Measurements from ENCODE around the gene NFATC1. TPM values are rescaled to one million over a fixed set of nuclear protein-coding genes. Genes with fewer than 3 reads are reported as not detected.

NFATC1 gene
- polyA plus RNA-seq, 1 experiment: 0.73 TPM

DNA sequence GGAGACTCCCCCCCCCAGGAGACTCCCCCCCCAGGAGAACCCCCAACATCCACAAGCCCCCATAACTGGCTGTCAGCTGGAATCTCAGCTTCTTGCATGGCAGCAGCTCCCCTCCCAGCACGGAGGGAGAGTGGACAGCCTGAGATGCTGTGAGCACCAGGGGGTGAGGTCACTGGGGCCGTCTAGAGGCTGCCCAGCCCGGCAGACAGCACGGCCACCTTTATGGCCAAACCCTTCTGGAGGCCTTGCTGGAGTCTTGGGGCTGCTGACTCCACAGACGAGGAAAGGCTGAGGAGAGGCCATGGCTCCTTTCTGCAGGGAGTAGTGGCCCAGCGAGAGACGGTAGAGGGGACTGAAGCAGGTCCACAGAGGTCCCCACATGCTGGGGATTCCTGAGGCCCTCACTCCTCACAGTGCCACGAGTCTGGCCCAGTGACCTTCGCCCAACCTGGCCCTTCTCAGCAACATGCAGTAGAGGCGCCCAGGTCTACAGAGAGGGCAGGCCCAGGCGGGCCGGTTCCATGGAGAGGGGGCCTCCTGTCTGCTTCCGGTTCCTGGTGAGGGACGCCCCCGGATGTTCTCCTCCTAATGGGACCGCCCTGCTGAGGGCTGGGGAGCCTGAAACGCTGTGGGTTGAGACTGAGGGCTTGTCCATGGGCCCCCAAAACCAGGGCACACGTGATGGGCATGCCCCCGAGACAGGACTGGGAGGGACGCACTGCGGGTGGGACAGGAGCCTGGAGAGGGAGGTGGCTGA is 161.3 kb downstream of the NFATC1 start:
- CTCF ChIA-PET: no interaction called here
- TF ChIP-seq CTCF (IDR thresholded peaks at IDR 0.05; ENCODE audit: low read depth, low read length): no peak
- Histone ChIP-seq H3K27ac (ENCODE audit: low read depth, low read length) (no peak overlapping the region), H3K27me3 (ENCODE audit: control insufficient read depth, insufficient read depth, low read length) (peaks cover 9% of the 10 kb centered on the region), H3K9me3 (ENCODE audit: control insufficient read depth, insufficient read depth, low read length) (peaks cover 35% of the 10 kb centered on the region; the same call in 1 of the 2 replicates), H3K4me3 (ENCODE audit: low read depth, low read length) (no peak overlapping the region)
- no peak for DNase-seq (ENCODE audit: low read depth, low spot score)
- POLR2A ChIA-PET: no interaction called here

GRCh38 chr18:79558196-79558932 is 162.6 kb downstream of the NFATC1 start:
- TF ChIP-seq CTCF (IDR thresholded peaks at IDR 0.05; ENCODE audit: low read depth, low read length): no peak
- ChIA-PET POLR2A (no interaction called here), CTCF (no interaction called here)
- Histone ChIP-seq H3K4me3 (ENCODE audit: low read depth, low read length) (no peak overlapping the region), H3K9me3 (ENCODE audit: control insufficient read depth, insufficient read depth, low read length) (peaks cover 28% of the 10 kb centered on the region; the same call in 1 of the 2 replicates), H3K27ac (ENCODE audit: low read depth, low read length) (no peak overlapping the region), H3K27me3 (ENCODE audit: control insufficient read depth, insufficient read depth, low read length) (peaks cover 9% of the 10 kb centered on the region)
- no peak for DNase-seq (ENCODE audit: low read depth, low spot score)

DNA sequence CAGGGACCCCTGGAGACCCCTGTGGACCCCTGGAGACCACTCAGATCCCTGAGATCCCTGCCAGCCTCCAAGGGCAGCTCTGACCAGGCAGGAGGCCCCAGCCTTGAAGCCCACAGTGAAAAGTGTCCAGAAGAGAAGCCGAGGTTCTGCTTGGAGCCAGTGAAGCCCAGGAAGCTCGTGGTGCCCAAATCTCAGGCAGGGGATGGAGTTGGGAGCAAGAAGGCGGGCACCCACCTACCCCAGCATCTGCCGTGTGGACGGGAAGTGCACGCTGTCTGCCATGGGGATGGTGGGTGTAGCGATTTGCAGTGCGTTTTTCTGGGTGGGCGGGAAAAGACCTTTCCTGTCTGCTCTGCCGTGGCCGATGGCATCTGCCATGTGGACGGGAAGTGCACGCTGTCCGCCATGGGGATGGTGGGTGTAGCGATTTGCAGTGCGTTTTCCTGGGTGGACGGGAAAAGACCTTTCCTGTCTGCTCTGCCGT is 163.2 kb downstream of the NFATC1 start:
- CTCF ChIA-PET: no interaction called here

GRCh38 chr18:79559436-79559835 is 163.7 kb downstream of the NFATC1 start:
- DNase-seq (ENCODE audit: low read depth, low spot score): no peak
- Histone ChIP-seq H3K9me3 (ENCODE audit: control insufficient read depth, insufficient read depth, low read length) (peaks cover 28% of the 10 kb centered on the region; the same call in 1 of the 2 replicates), H3K27ac (ENCODE audit: low read depth, low read length) (no peak overlapping the region), H3K4me3 (ENCODE audit: low read depth, low read length) (no peak overlapping the region), H3K27me3 (ENCODE audit: control insufficient read depth, insufficient read depth, low read length) (peaks cover 9% of the 10 kb centered on the region)
- ChIA-PET POLR2A (no interaction called here), CTCF (no interaction called here)
- no peak for TF ChIP-seq CTCF (IDR thresholded peaks at IDR 0.05; ENCODE audit: low read depth, low read length)

More for the DNA sequence above, 163.2 kb downstream of the NFATC1 start:
- Histone ChIP-seq H3K9me3 (ENCODE audit: control insufficient read depth, insufficient read depth, low read length) (peaks cover 28% of the 10 kb centered on the region; the same call in 1 of the 2 replicates), H3K4me3 (ENCODE audit: low read depth, low read length) (no peak overlapping the region), H3K27ac (ENCODE audit: low read depth, low read length) (no peak overlapping the region), H3K27me3 (ENCODE audit: control insufficient read depth, insufficient read depth, low read length) (peaks cover 9% of the 10 kb centered on the region)
- POLR2A ChIA-PET: no interaction called here
- DNase-seq (ENCODE audit: low read depth, low spot score): no peak
- no peak for TF ChIP-seq CTCF (IDR thresholded peaks at IDR 0.05; ENCODE audit: low read depth, low read length)
